Measurements from ENCODE around the gene TRPM5. TPM values are rescaled to one million over a fixed set of nuclear protein-coding genes. Genes with fewer than 3 reads are reported as not detected.

Gene TRPM5
- total RNA-seq, 1 experiment from 2014 or later, result 0.07 TPM

- CTCF ChIA-PET, result no interaction called here
- TF ChIP-seq TEAD1 (CRISPR knock-in tag; IDR thresholded peaks at IDR 0.05) (no peak), ZSCAN18 (CRISPR knock-in tag; IDR thresholded peaks at IDR 0.05) (no peak)
- TF ChIP-seq, protein P1, sequence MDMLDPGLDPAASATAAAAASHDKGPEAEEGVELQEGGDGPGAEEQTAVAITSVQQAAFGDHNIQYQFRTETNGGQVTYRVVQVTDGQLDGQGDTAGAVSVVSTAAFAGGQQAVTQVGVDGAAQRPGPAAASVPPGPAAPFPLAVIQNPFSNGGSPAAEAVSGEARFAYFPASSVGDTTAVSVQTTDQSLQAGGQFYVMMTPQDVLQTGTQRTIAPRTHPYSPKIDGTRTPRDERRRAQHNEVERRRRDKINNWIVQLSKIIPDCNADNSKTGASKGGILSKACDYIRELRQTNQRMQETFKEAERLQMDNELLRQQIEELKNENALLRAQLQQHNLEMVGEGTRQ (CRISPR knock-in tag; IDR thresholded peaks at IDR 0.05), result no peak
- TF ChIP-seq, protein P2, sequence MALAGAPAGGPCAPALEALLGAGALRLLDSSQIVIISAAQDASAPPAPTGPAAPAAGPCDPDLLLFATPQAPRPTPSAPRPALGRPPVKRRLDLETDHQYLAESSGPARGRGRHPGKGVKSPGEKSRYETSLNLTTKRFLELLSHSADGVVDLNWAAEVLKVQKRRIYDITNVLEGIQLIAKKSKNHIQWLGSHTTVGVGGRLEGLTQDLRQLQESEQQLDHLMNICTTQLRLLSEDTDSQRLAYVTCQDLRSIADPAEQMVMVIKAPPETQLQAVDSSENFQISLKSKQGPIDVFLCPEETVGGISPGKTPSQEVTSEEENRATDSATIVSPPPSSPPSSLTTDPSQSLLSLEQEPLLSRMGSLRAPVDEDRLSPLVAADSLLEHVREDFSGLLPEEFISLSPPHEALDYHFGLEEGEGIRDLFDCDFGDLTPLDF (CRISPR knock-in tag; IDR thresholded peaks at IDR 0.05), result no peak
- POLR2A ChIA-PET, result no interaction called here
- no peak for ATAC-seq
- H3K27me3 Mint-ChIP-seq (ENCODE audit: low read depth), result peaks cover 37% of the 10 kb centered on the region
- no peak overlapping the region for H3K27ac Mint-ChIP-seq
- no peak overlapping the region for H3K4me3 Mint-ChIP-seq
- DNase-seq (ENCODE audit: low spot score), result no peak
- no peaks in the 10 kb centered on the region for H3K4me1 Mint-ChIP-seq
- no peaks in the 10 kb centered on the region for H3K9me3 Mint-ChIP-seq
- H3K36me3 Mint-ChIP-seq, result no peaks in the 10 kb centered on the region
Measured at GRCh38 chr11:2462986-2463765, 18.9 kb upstream of the TRPM5 start.

DNA sequence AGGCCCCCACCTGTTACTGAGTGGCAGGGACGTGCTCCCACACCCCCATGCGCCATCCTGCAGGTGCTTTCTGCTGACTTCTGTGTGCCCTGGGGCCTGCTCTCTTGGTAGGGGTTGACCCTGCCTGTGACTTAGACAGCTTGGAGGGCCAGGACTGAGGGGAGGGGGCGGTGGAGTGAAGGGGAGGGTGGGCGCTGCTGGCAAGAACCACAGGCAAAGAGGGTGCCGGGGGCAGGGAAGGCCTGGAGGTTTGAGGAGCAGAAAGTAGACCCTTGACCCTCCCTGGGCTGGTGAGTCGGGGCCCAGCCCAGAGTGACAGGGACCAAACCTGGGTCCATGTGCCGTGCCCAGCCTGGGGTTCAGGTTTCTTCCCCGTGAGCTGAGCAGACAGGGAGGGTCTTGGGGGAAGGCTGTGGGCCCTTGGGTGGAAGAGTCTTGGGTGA lies 18.2 kb upstream of the TRPM5 start:
- ATAC-seq, result no peak
- ChIA-PET POLR2A (no interaction called here), CTCF (no interaction called here)
- no peak overlapping the region for H3K4me3 Mint-ChIP-seq
- DNase-seq (ENCODE audit: low spot score), result no peak
- H3K9me3 Mint-ChIP-seq, result no peaks in the 10 kb centered on the region
- H3K27me3 Mint-ChIP-seq (ENCODE audit: low read depth), result peaks cover 41% of the 10 kb centered on the region
- no peak overlapping the region for H3K27ac Mint-ChIP-seq
- no peaks in the 10 kb centered on the region for H3K4me1 Mint-ChIP-seq
- H3K36me3 Mint-ChIP-seq, result no peaks in the 10 kb centered on the region
- TF ChIP-seq TCF7 (CRISPR knock-in tag; IDR thresholded peaks at IDR 0.05; ENCODE audit: low read depth) (no peak), ETV6 (CRISPR knock-in tag; IDR thresholded peaks at IDR 0.05) (no peak), ERG (CRISPR knock-in tag; IDR thresholded peaks at IDR 0.05) (no peak), ZNF121 (CRISPR knock-in tag; IDR thresholded peaks at IDR 0.05) (no peak), EMX1 (CRISPR knock-in tag; IDR thresholded peaks at IDR 0.05) (no peak), AR (CRISPR knock-in tag; IDR thresholded peaks at IDR 0.05) (no peak), ZNF263 (CRISPR knock-in tag; IDR thresholded peaks at IDR 0.05; ENCODE audit: low read depth) (no peak), MXD4 (CRISPR knock-in tag; IDR thresholded peaks at IDR 0.05; ENCODE audit: borderline replicate concordance) (no peak), NR1H2 (CRISPR knock-in tag; IDR thresholded peaks at IDR 0.05) (no peak), SMAD4 (CRISPR knock-in tag; IDR thresholded peaks at IDR 0.05) (no peak), JAZF1 (CRISPR knock-in tag; IDR thresholded peaks at IDR 0.05) (no peak)
- TF ChIP-seq, protein P3, sequence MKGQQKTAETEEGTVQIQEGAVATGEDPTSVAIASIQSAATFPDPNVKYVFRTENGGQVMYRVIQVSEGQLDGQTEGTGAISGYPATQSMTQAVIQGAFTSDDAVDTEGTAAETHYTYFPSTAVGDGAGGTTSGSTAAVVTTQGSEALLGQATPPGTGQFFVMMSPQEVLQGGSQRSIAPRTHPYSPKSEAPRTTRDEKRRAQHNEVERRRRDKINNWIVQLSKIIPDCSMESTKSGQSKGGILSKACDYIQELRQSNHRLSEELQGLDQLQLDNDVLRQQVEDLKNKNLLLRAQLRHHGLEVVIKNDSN (CRISPR knock-in tag; IDR thresholded peaks at IDR 0.05), result no peak

Measured in WTC11 (cell line).